T-helper 22 cell (primary cell): ENCODE measurements around the gene PDZK1IP1.

Source experiments
- DNase-seq: peaks from one replicate; pipeline ENCODE4 v3.0.0-alpha.2; 2020; ENCODE audit warnings: low read depth

PDZK1IP1 gene

DNA sequence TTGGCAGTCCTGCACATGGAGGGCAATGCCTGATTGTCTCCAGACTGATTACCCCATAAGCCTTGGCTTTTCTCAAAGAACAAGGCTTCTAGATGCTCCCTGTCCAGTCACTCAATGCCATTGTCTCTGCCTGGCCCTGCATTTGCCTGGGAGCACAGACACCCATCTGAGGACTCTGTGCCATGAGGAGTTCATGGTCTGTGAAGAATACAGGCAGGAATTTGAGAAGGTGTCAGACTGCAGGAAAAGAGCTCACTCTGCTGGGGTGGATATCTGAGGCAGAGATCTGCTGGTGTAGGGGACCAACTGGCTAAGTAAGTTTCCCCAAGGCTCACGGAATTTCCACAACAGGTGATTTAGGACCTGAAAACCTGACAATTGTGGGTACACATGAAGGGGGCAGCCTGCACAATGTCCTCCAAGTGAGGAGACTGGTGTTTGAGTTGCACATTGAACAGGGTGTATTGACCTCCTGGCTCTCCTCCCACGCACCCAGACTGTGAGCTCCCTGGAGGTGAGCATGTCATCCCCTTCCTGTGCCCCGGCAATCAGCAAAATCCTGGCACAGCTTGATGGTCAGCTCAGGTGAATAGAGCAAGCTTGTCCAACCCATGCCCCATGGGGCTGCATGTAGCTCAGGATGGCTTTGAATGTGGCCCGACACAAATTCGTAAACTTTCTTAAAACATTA, 51.8 kb downstream of the PDZK1IP1 start:
- no peak for DNase-seq

DNA sequence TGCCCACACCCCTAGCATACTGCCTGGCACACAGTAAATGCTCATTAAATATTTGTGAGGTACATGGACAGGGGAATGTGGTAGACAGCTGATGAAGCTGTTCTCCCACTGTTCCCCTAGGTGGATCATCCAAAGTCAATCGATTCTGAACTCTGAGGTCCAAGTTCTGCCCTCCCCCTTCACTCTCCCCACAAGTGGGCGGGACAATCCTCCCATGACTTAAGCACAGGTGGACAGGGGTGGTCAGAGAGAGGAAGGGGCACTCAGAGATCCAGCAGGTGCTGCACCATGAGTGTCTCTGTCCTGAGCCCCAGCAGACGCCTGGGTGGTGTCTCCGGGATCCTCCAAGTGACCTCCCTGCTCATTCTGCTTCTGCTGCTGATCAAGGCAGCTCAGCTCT, 52.6 kb downstream of the PDZK1IP1 start, which contains the start of gene CYP4A22:
Gene CYP4A22 (plus strand): TSS at position 244 of the 400 bp plus-strand sequence. CDS start 45 bp downstream, at position 289.
- no peak for DNase-seq
